Stimulated activated CD4-positive, alpha-beta T cell treated with anti-CD3 and anti-CD28 coated beads, Interleukin-1b, Interleukin-23, amount 100 ng/mL, for 1 hour (primary cell): ENCODE results near the gene HEG1.
"Not testable (repeated sequence)": the region's sequence is repeated elsewhere in the genome, so short reads cannot be mapped to it uniquely, and the experiment has no call there.

Experiments used
- DNase-seq, 2 donors: peaks; one replicate each; pipeline ENCODE4 v3.0.0-alpha.2; 2020; ENCODE audit warnings: low read depth in 2 of 2

The HEG1 gene

GRCh38 chr3:124985349-124985748, 70.4 kb downstream of the HEG1 start:
- DNase-seq, result no peak

DNA sequence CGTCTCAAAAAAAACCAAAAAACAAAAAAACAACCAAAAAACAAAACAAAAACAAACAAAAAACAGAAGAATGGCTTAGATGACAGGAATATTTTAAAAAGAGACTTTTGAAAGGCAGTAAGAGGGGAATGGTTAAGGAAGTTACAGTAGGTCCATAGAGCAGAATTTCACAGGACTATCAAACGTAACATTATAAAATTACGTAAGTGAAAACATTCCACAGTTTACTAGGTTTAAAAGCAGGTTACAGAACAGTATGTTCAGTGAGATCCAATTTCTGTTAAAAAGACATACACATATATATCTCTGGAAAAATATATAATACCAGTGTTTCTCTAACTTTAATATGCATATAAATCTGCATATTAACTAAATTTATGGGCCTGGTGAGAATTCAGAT, 71.0 kb downstream of the HEG1 start:
- DNase-seq, result no peak

- no peak for DNase-seq
Observed at GRCh38 chr3:124982855-124983254, 72.9 kb downstream of the HEG1 start.

DNA sequence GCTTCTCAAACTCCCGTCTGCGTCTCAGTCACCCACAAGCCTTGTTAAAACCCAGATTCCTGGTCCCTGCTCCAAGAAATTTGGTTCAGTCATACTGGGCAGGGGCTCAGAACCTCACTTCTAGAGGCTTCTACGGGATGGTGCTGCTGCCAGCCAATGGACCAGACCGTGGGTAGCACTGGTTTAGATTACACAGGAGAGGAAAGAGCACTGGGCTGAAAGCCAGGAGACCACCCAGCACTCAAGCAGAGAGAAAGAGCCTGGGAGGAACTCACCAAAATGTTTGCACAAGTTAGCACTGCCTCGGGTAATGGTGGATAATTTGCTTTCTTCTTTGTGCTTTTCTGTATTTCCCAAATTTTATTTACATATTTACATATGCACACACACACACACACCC, 74.3 kb downstream of the HEG1 start:
- DNase-seq, result no peak

DNA sequence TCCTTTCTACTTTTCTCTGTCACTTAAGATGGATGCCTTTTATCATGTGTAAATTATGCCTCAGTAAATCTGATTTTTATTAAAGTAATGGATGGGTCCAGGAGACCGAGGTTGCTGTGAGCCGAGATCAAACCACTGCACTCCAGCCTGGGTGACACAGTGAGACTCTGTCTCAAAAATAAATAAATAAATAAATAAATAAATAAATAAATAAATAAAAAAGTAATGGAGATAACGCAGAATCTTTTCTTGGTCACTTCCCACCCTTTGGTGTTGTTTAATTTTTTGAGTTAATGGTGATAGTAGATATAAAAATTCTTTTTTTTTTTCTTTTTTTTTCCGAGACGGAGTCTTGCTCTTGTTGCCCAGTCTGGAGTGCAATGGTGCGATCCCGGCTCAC, 77.2 kb downstream of the HEG1 start:
- no peak for DNase-seq

DNA sequence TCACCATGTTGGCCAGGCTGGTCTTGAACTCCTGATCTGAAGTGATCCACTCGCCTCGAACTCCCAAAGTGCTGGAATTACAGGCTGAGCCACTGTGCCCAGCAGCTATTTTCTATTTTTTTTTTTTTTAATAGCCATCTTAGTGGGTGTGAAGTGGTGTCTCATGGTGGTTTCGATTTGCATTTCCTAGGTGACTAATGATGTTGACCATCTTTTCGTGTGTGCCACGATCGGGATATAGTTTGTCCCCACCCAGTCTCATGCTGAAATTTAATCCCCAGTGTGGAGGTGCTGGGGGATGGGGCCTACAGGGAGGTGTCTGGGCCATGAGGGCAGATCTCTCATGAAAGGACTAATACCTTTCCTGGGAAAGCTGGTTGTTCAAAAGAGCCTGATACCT, 79.4 kb downstream of the HEG1 start:
- no peak for DNase-seq

- no peak for DNase-seq
Observed at GRCh38 chr3:124974691-124975090, 81.1 kb downstream of the HEG1 start.

DNA sequence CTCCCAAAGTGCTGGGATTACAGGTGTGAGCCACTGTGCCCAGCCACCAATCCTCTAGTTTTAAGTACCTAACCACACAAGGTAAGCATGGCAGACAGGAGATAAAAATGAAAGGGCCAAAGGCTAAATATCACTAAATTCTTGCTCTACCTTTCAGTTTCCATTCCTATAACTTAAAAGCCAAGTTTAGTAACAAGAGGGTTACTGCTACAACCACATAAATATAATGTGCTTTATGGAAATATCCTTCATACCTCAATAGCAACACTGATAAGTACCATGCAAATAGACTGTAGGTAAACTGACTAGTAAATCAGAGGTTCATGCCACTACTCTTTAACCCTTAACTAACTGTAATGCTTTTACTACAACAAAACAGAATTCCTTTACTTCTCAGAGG, 82.5 kb downstream of the HEG1 start:
- DNase-seq, result no peak

GRCh38 chr3:124972457-124972856, 83.3 kb downstream of the HEG1 start:
- no peak for DNase-seq

- no peak for DNase-seq
Observed at GRCh38 chr3:124969963-124970722, 85.7 kb downstream of the HEG1 start.

- DNase-seq, result no peak
Observed at GRCh38 chr3:124969190-124969589, 86.6 kb downstream of the HEG1 start.

DNA sequence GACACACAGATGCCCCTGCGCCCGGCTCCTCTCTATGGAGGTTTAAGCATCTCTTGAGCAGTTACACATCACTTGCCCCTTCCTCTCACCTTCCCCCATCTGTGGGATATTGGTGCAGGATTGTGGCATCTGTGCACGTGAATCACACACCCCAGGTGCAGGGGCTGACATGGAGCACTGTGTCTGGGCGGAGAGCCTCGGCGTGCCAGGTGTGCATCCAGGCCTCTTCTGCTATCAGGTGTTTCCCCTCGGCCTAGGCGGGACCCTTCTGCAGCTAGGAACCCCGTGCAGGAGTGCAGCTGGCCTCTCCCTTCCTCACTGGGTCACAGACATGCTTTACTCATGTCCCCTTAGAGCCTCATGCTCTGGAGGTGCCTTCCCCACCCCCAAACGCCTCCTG, 87.8 kb downstream of the HEG1 start:
- no peak for DNase-seq

DNA sequence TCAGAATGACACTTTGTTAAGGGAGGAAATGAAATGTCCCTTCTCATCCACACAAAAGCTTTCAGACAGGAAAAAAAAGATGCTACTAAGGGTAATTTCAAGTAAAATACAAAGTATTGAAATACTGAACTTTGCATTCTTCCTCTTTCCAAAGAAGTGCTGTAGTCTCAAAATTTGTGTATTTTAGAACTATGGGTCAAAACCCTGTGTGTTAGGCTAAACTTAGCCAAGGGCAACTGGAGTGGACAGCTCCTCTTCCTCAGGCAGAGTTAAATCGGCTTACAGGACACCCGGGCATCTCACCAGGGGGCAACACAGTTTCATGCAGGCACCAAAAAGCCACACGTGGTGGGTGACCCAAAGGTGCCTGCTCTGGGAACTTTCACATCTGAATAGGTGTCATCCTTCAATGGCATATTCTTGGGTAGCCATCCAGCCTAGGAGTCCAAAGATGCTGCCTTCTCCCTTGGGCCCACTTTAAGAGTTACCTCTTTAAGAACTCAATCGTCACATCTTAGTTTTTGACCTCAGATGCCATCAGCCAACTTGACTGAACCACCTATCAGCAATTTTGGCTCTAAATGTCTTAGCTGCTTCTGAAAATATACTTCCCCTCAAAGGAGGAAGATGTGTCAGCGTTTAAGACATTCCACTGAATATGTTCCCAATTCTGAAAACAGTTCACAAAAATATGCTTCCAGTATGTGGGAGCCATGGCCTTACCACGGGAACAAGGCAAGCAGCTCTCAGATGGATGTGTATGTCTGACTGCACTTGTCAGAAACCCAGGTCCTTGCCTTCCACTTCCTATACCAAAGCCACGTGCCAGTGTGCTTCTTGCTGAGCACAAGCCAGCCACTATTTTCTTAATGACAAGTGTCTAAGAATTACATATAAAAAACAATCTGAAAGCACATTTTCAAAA, 89.0 kb downstream of the HEG1 start:
- no peak for DNase-seq

- DNase-seq, result no peak
Observed at GRCh38 chr3:124965413-124965812, 90.4 kb downstream of the HEG1 start.

GRCh38 chr3:124964387-124964786, 91.4 kb downstream of the HEG1 start:
- DNase-seq, result no peak

- no peak for DNase-seq
Observed at GRCh38 chr3:124963755-124964154, 92.0 kb downstream of the HEG1 start.

GRCh38 chr3:124962403-124962940, 93.3 kb downstream of the HEG1 start:
- no peak for DNase-seq

DNA sequence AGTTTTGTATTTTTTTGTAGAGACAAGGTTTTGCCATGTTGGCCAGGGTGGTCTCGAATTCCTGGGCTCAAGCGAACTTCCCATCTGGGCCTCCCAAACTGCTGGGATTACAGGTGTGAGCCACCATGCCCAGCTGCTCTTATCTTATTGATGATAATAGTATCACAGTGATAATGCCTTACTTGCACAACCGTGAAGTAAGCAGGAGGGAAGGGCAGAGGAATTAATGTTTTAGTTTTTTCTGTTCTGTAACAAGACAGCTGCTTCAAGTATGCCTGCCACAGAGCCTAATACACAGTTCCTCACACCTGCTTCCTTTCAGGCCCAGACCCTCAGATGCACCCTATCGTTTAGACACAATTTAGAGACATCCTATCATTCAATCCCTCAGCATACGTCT, 95.1 kb downstream of the HEG1 start:
- no peak for DNase-seq

GRCh38 chr3:124960105-124960504, 95.7 kb downstream of the HEG1 start:
- no peak for DNase-seq

- not testable (repeated sequence) for DNase-seq
Observed at GRCh38 chr3:124957951-124958350, 97.8 kb downstream of the HEG1 start.

- no peak for DNase-seq
Observed at GRCh38 chr3:124952282-124952855, 103.4 kb downstream of the HEG1 start.

DNA sequence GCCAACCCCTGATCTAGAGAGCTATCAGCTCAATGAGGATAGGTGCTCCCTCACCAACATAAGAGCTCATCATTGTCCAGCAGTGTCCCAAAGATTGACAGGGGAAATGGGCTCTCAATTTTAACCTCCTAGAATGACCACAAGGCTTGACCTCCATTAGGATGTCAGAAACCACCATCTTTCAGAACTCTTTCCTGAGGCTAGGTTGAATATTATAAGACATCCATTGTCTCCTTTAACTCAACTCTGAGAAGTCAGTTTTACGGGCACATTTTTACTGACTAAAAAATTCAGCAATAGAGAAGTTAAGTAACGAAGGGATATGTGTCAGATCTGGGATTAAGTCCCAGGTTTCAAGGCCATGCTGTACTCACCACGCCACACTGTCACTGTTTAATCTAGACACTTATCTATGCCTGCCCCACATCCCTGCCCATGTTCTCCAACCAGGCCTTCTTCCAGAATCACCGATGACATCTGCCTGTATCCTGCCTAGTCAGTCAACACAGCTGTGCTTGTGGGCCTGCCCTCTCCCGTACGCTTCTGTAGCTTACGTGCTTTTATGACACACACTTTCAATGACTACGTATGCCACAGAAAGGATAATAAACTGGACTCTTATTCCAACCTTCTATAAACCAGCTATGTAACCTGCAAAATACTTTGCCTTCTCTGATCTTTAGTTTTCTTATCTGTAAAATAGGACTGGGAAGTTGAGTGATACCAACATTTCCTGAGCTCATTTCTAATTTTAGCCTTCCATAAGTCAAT, 104.1 kb downstream of the HEG1 start:
- no peak for DNase-seq
